ENCODE data around the gene PSMC3. TPM values are rescaled to one million over a fixed set of nuclear protein-coding genes. Genes with fewer than 3 reads are reported as not detected.

PSMC3 gene
- total and polyA plus RNA-seq, 2 donors (not counting 1 experiment from before 2014, with no cell fraction given) = 36.7 to 62.7 TPM

DNA sequence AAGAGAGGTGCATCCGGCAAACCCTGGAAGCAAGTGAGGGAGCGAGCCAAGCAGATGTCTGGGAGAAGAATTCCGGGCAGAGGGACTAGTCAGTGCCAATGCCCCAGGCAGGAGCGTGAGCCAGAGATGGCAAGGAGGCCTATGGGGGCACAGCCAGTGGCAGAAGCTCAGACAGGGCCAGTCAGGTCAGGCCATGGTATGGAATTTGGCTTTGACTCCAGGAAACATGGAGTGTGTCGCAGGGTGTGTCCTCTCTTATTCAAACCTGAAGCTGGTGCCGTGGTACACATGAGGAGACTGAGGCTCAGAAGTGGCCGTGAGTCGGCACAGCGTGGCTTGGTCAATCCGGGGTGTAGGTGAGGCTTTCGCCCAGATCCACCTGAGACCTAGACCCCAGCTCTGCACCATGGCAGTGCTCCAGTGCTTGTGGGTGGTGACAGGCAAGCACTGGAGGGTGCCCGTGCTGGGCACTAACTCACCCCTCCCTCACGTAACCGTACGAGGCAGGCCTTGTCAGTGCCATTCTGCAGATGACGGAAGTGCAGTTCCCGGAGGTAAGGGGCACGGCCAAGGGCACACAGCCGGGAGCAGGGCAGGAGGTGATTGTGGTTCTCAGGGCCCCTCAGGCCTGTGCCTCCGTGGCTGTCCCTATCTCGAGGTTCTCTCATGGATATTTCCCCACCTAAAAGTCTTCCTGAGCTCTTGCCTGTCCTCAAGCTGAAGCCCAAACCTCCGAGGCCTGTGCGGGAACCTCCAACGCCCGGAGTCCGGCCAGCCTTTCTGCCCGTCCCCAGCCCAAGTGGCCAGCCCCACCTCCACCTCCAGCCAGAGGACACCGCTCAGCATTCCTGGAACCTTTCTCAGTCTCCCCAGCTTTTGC is 37.3 kb downstream of the PSMC3 start:
- Mint-ChIP-seq H3K27ac (peak overlapping the region; percentile 20), H3K4me1 (peaks cover 36% of the 10 kb centered on the region), H3K27me3 (no peaks in the 10 kb centered on the region), H3K4me3 (no peak overlapping the region), H3K9me3 (ENCODE audit: insufficient read depth) (no peaks in the 10 kb centered on the region)
- 97% methylated on average over 28 of the region's 28 CpGs for WGBS (ENCODE audit: insufficient coverage)
- intact Hi-C loops (cut with micrococcal nuclease) = no loop called here
- DNase-seq (no peak), ATAC-seq (ENCODE audit: low read depth) (no peak)
- Histone ChIP-seq H3K27me3 (replicated peaks in 1 of 4; ENCODE audit: control extremely low read depth in 1 of 4, control insufficient read depth in 3 of 4, insufficient read depth in 4 of 4, low read length in 3 of 4) (no peaks in the 10 kb centered on the region), H2AFZ (ENCODE audit: insufficient read depth, low read depth, low read length, poor library complexity, severe bottlenecking) (no peak overlapping the region), H3K9me3 (ENCODE audit: control extremely low read depth in 1 of 3, control insufficient read depth in 2 of 3, insufficient read depth in 1 of 3, low read length in 2 of 3) (no peaks in the 10 kb centered on the region), H3K27ac (ENCODE audit: low read length in 2 of 2) (no peak overlapping the region), H3K36me3 (replicated peaks in 1 of 2; ENCODE audit: control extremely low read depth in 1 of 2, control insufficient read depth in 1 of 2, extremely low read depth in 1 of 2, insufficient read depth in 2 of 2, low read length in 1 of 2) (no peaks in the 10 kb centered on the region), H3K4me1 (ENCODE audit: control insufficient read depth in 2 of 2, insufficient read depth in 2 of 2, low read length in 2 of 2) (peaks cover 20 to 41% of the 10 kb centered on the region in 2 donors), H4K20me1 (ENCODE audit: control insufficient read depth, insufficient read depth, low read length, poor library complexity, severe bottlenecking) (no peaks in the 10 kb centered on the region), H3K9ac (ENCODE audit: low read length) (no peak overlapping the region), H3K4me3 (ENCODE audit: control extremely low read depth in 1 of 5, extremely low read depth in 1 of 5, insufficient read depth in 1 of 5, low read depth in 2 of 5, low read length in 4 of 5) (no peak overlapping the region), H3K79me2 (ENCODE audit: control insufficient read depth, insufficient read depth, low read length) (peaks cover 17% of the 10 kb centered on the region), H3K4me2 (replicated peaks; ENCODE audit: low read depth, low read length, poor library complexity, severe bottlenecking) (no peak overlapping the region)
- TF ChIP-seq, protein P1, sequence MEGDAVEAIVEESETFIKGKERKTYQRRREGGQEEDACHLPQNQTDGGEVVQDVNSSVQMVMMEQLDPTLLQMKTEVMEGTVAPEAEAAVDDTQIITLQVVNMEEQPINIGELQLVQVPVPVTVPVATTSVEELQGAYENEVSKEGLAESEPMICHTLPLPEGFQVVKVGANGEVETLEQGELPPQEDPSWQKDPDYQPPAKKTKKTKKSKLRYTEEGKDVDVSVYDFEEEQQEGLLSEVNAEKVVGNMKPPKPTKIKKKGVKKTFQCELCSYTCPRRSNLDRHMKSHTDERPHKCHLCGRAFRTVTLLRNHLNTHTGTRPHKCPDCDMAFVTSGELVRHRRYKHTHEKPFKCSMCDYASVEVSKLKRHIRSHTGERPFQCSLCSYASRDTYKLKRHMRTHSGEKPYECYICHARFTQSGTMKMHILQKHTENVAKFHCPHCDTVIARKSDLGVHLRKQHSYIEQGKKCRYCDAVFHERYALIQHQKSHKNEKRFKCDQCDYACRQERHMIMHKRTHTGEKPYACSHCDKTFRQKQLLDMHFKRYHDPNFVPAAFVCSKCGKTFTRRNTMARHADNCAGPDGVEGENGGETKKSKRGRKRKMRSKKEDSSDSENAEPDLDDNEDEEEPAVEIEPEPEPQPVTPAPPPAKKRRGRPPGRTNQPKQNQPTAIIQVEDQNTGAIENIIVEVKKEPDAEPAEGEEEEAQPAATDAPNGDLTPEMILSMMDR (IDR thresholded peaks at IDR 0.05) = no peak
- no peak for TF ChIP-seq EZH2 (IDR thresholded peaks at IDR 0.05; ENCODE audit: borderline replicate concordance, insufficient read depth, low read depth, low read length, poor library complexity, severe bottlenecking)
- ChIA-PET POLR2A (interaction anchor here (2.2 kb wide), 1 partner anchor 10 kb away, joined by 7 read pairs; the partner anchor contains the start of gene SPI1), CTCF (interaction anchor here (0.6 to 2.8 kb wide), 6 partner anchors 11 to 584 kb away, joined by 3 to 17 read pairs (median 4); no protein-coding TSS in a partner anchor)
